Left hindlimb (tissue), 1 donor: Measurements from ENCODE around the gene ZFYVE16.
A peak's percentile ranks its signal among the peaks of the same experiment; 100 is the strongest.
"Not testable (repeated sequence)": the region's sequence is repeated elsewhere in the genome, so short reads cannot be mapped to it uniquely, and the experiment has no call there.

Experiments
- DNase-seq: peaks from one replicate; pipeline ENCODE4 v3.0.0-alpha.2; 2018

Gene ZFYVE16

GRCh38 chr5:80411589-80412219 is 3.8 kb downstream of the ZFYVE16 start:
- no peak for DNase-seq

- no peak for DNase-seq
Measured at GRCh38 chr5:80414113-80414512, 6.2 kb downstream of the ZFYVE16 start.

GRCh38 chr5:80417973-80418372 is 10.1 kb downstream of the ZFYVE16 start:
- no peak for DNase-seq

- DNase-seq: not testable (repeated sequence)
Measured at GRCh38 chr5:80424365-80424764, 16.5 kb downstream of the ZFYVE16 start.

- no peak for DNase-seq
Measured at GRCh38 chr5:80435476-80435875, 27.6 kb downstream of the ZFYVE16 start.

GRCh38 chr5:80437326-80437725 is 29.5 kb downstream of the ZFYVE16 start:
- no peak for DNase-seq

GRCh38 chr5:80438739-80439138 is 30.9 kb downstream of the ZFYVE16 start:
- no peak for DNase-seq

GRCh38 chr5:80439213-80439612 is 31.3 kb downstream of the ZFYVE16 start:
- DNase-seq: no peak

GRCh38 chr5:80442742-80443141 is 34.9 kb downstream of the ZFYVE16 start:
- DNase-seq: no peak

- no peak for DNase-seq
Measured at GRCh38 chr5:80453366-80453765, 45.5 kb downstream of the ZFYVE16 start.

- no peak for DNase-seq
Measured at GRCh38 chr5:80463269-80463668, 55.4 kb downstream of the ZFYVE16 start.

- no peak for DNase-seq
Measured at GRCh38 chr5:80466669-80467485, 59.0 kb downstream of the ZFYVE16 start.

- no peak for DNase-seq
Measured at GRCh38 chr5:80468131-80468530, 60.3 kb downstream of the ZFYVE16 start.

- not testable (repeated sequence) for DNase-seq
Measured at GRCh38 chr5:80470631-80471030, 62.8 kb downstream of the ZFYVE16 start.

GRCh38 chr5:80474929-80475328 is 67.1 kb downstream of the ZFYVE16 start:
- no peak for DNase-seq

- DNase-seq: no peak
Measured at GRCh38 chr5:80479713-80480112, 71.8 kb downstream of the ZFYVE16 start.

GRCh38 chr5:80480354-80480753 is 72.5 kb downstream of the ZFYVE16 start:
- no peak for DNase-seq

GRCh38 chr5:80481019-80481893 is 73.4 kb downstream of the ZFYVE16 start:
- DNase-seq: no peak

- DNase-seq: no peak
Measured at GRCh38 chr5:80482578-80482977, 74.7 kb downstream of the ZFYVE16 start.

GRCh38 chr5:80483636-80484232 is 75.9 kb downstream of the ZFYVE16 start:
- DNase-seq: no peak

- no peak for DNase-seq
Measured at GRCh38 chr5:80487444-80487828, 79.6 kb downstream of the ZFYVE16 start.

GRCh38 chr5:80487829-80488721 is 80.2 kb downstream of the ZFYVE16 start, which contains the start of gene FAM151B:
TSS of gene FAM151B (plus strand) at chr5:80488100. CDS start at chr5:80488124, 24 bp downstream.
- peak; percentile 93 for DNase-seq
